ENCODE data around the gene IL1RN.

GRCh38 chr2:113141451-113141850 is 14.1 kb downstream of the IL1RN start:
- TF ChIP-seq CTCF (IDR thresholded peaks at IDR 0.05) (no peak), POLR2A (IDR thresholded peaks at IDR 0.05) (no peak)

All from uterus (tissue), 2 donors.